HG02798 (cell line): ENCODE measurements around the gene CX3CR1.
A peak's percentile ranks its signal among the peaks of the same experiment; 100 is the strongest.
"Not testable (repeated sequence)": the region's sequence is repeated elsewhere in the genome, so short reads cannot be mapped to it uniquely, and the experiment has no call there.

ENCODE experiments used
- ATAC-seq: cut with Tn5 transposase; IDR thresholded peaks from one replicate; pipeline ENCODE4 v1.9.1; 2021; ENCODE audit warnings: mild to moderate bottlenecking; ENCODE audit not compliant: unreplicated experiment, poor library complexity

CX3CR1 gene, protein sequence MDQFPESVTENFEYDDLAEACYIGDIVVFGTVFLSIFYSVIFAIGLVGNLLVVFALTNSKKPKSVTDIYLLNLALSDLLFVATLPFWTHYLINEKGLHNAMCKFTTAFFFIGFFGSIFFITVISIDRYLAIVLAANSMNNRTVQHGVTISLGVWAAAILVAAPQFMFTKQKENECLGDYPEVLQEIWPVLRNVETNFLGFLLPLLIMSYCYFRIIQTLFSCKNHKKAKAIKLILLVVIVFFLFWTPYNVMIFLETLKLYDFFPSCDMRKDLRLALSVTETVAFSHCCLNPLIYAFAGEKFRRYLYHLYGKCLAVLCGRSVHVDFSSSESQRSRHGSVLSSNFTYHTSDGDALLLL

DNA sequence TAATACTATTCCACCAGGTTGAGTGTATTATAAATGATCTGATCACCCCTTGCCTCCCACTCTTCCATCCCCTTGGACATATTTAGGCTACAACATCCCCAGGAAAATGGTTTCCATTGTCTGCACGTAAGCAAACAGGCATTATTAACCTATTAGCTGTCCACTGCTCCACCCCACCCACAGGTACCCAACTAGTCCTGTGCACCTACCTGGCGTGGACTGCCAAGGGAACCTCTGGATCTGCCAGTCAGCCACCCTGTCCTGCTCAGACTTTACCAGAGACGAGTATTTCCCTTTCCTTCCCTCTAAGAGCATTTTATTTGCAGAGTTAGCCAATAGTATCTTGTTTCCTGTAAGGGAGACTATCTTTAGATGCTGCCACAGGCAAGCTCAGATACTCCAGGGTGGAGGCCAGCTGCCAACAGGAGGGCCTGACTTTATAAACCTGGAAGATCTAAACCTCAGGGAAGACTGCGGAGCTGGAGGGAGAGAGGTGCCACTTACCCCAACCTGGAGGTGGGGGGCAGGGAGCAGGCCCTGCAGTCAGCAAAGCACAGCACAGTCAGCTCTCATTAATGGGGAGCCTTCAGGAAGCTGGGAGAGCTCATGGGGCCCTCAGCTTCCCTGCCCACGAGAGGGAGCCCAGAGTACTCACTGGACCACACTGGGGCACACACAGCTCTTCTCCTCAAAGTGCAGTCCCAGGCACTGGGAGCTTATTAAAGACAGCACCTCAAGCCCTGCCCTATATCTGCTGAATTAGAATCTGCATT, at the start of gene CX3CR1:
Gene CX3CR1 (minus strand): TSS at position 292 of the 773 bp plus-strand sequence. CDS start 13,527 bp downstream, outside the sequence.
- ATAC-seq: no peak

DNA sequence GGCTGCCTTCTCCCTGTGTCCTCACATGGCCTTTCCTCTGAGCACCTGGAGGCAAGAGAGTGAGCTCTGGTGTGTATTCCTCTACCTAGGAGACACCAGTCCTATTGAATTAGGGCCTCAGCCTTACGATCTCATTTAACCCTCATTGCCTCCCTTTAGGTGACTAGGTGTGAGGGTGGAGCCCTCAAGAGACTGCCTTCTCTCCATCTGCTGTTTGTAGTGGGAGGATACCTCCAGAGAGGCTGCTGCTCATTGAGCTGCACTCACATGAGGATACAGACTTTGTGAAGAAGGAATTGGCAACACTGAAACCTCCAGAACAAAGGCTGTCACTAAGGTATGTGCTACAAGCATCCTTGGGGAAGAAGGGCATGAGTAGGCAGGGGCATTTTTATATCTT, 49.7 kb upstream of the CX3CR1 start, which contains the start of gene CCR8:
Gene CCR8 (plus strand): TSS at position 217 of the 400 bp plus-strand sequence. CDS start 2,623 bp downstream, outside the sequence.
- no peak for ATAC-seq

DNA sequence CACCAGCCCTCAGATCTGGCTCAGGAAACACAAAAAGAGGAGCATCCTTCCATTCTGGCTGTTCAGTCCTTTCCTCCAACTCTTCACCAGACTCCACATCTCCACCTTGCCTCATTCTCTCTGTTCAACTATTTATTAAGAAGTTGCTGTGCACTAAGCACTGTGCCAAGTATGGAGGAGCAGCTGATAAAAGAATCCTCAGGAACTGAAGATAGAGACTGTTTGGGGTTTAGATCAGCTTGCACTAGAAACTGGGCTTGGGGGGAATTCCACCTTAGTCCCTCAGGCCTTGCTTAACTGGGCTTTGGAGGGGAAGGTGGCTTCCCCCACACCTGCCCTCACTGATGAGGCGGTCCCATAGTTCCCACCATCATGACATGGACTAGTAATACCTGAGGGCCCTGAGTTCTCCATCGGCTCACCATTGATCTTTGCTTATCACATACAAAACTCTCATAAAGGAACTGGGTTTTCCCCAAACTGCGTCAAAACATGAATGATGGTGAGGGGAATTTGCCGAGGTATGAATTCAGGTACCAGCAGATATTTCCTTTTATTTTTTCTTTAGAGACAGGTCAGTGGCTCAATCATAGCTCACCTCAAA, 48.0 kb upstream of the CX3CR1 start:
- ATAC-seq: peak; percentile 78

DNA sequence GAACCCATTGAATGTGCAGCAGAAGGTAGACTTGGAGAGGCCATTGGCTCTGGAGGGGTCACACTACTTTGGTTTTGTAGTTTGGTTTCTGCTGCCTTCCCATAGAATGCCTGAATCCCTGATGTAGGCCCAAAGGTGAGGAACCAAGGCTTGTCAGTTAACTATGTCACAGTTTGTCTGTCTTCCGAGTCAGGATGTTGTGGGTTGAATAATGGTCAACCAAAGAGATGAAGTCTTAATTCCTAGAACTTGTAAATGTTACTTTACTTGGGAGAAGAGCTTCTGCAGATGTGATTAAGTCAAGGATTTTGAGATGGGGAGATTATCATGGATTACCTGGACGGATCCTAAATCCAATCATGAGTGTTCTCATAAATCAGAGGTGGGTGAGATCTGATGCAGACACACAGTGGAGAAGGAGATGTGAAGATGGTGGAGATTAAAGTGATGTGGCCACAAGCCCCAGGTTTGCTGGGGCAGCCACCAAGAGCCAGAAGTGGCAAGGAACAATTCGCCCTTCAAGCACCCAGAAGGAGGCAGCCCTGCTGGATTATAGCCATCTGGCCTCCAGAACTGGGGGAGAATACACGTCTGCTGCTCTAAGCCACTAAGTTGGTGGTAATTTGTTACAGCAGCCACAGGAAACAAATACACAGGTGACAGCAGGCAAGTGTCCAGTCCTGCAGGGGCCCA, 47.4 kb upstream of the CX3CR1 start:
- peak; percentile 5 for ATAC-seq

DNA sequence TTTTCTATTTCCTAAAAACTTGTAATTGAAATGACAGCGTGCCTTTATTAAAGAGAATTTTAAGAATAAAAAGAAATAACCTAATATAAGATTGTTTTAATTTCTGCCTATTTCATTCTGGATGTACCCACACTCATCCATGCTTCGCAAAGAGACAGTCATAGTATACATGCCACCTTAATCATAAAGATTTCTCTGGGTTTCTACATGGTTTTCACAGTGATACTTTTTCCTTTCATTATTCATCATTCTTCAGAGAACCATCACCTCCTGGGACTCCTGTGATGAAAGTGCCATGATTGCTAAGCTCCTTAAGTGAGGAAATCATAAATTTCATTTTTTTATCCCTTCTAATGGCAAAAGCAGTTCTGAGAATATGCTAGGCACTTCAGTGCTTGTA, 45.4 kb upstream of the CX3CR1 start:
- no peak for ATAC-seq

DNA sequence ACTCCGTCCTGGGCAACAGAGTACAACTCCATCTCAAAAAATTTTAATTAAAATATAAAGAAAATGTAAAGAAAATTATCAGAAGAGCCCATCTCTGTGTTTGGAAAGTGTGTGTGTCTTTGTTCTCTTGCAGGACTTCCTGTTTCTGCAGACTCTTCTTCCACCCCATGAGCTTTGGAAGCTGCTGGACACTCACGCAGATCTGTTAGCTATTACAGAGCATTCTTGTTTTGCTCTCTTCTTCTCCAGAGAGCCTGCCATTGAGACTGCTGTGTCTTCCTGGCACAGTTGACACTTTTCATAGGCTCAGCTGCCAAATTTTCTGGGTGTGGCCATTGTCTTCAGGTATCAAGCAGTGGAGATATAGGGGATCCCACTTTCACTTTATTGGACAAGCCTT, 43.7 kb upstream of the CX3CR1 start:
- no peak for ATAC-seq

DNA sequence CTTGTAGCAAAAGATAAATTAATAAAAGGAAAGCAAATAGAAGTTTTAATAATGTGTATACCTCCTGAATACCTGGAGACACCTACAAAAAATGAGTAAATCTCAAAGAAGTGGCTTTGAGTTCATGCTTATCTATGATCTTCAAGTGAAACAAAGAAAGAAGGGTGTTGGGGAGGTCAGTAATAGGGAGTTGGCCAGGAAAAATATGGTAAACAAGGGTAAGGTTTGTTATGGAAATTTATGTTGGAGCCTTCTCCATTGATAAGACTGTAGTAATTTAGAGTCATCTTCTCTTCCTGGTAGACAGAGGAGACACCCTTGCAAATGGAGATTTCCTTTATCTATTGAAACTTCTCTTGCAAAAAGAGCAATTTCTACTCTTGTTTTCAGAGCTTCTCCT, 43.1 kb upstream of the CX3CR1 start:
- ATAC-seq: no peak

DNA sequence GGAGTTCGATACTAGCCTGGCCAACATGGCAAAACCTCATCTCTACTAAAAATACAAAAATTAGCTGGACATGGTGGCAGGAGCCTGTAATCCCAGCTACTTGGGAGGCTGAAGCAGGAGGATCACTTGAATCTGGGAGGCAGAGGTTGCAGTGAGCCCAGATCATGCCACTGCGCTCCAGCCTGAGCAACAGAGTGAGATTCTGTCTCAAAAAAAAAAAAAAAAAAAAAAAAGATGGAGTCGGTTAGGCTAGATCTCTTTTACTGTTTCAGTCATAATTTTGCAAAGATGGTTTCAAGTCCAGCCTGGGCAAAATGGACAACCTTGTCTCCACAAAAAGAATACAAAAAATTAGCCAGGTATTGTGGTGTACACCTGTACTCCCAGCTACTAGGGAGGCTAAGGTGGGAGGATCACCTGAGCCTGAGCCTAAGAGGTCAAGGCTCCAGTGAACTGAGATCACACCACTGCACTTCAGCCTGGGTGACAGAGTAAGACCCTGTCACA, 42.4 kb upstream of the CX3CR1 start:
- not testable (repeated sequence) for ATAC-seq

DNA sequence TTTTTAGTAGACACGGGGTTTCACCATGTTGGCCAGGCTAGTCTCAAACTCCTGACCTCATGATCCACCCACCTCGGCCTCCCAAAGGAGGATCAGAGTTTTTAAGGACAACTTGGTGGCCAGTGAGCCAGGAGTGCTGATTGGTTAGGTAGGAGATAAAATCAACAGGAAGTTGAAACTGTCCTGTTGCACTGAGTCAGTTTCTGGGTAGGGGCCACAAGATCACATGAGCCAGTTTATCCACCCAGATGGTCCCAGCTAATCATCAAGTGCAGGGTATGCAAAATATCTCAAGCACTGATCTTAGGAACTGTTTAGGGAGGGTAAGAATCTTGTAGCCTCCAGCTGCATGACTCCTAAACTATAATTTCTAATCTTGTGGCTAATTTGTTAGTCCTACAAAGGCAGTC, 41.7 kb upstream of the CX3CR1 start:
- not testable (repeated sequence) for ATAC-seq

DNA sequence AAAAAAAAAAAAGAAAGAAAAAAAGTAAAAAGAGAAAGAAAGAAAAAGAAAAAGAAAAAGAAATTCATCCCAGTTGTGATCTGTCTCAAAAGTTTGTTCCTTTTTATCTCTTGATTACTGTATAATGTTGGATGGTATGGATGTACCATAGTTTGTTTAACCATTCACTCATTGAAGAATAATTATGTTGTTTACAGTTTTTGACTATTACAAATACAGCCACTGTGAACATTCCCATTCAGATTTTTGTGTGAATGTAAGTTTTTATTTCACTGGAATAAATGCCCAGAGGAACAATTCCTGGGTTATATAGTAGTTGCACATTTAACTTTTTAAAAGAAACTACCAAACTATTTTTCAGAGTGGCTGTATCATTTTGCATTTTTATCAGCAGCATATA, 39.4 kb upstream of the CX3CR1 start:
- no peak for ATAC-seq

DNA sequence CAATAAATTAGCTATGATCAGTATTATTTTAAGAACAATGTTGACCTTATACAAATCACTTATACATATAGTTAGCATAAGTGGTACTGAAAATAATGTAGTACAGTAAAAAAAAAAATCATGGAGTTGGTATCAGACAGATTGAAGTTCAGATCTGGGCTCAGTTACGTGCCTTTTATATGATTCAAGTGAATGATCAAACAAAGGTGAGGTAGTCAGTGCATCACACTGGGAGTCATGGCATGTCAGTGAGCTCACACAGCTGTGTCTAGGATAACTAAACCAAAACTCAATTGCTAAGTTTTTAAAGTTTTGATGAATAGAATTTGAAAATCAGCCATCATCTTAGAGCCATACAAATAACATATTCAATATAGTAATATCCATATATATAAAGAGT, 38.5 kb upstream of the CX3CR1 start:
- ATAC-seq: no peak

DNA sequence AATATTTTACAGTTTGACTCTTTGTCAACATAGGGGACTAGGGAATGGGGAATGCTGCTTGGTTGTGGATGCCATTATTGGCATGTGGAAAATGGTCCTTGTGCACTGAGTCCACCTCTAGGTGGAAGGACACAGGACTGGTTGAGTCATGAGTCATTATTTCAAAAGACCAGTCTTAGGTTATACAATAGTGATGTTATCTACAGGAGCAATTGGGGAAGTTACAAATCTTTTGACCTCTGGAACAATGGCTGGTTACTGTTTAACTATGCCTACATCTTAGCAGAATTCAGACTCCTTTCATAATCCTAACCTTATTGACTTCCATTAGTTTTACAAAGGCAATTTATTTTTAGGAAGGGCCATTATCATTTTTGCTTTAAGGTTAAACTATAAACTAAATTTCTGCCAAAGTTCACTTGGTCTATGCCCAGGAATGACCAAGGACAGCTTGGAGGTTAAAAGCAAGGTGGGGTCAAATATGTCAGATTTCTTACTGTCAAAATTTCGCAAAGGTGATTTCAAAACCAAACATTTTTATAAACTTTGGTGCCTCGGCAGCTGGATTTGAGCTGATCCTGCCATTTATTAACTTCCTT, 37.8 kb upstream of the CX3CR1 start:
- no peak for ATAC-seq

DNA sequence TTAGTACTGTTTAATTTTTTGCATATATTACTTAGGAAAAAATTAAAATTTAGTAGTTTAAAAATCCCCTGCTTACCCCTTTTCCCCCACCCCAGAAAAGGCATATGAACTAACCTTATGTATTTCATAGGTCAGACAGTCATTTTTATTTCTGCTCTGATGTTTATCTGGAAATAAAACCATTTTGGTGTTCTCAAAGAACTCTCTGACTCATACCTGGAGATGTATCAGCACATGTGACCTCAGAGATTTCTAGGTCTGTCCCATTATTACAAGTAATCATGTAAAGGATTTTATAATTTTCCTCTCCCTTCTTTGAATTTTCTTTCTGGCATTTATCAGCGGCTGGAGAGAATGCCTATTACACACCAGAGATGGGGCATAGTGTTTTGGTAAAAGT, 35.6 kb upstream of the CX3CR1 start:
- ATAC-seq: no peak

DNA sequence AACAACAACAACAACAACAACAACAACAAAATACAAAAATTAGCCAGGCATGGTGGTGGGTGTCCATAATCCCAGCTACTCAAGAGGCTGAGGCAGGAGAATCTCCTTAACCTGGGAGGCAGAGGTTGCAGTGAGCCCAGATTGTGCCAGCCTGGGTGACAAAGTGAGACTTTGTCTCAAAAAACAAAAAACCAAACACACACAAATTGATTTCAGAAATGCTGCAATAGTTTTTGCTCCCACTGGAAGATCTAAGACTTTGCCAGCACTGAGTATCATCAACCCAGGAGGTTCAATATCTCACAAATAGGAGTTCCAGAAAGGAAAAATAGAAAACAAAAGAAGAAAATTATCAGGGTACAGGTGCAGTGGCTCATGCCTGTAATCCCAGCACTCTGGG, 33.5 kb upstream of the CX3CR1 start:
- ATAC-seq: no peak

DNA sequence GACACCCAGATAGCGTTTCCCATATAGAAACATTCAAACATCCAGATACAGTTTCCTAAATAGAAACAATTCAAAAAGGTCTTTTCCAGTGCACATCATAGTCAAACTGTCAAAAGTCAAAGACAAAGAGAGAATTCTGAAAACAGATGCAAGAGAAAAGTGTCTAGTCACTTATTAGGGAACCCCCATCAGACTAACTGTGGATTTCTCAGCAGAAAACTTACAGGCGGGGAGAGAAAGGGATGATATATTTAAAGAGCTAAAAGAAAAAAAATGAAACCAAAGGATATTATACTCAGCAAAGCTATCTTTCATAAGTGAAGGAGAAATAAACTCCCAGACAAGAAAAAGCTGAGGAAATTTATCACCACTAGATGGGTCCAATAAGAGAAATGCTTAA, 22.3 kb upstream of the CX3CR1 start:
- ATAC-seq: no peak

DNA sequence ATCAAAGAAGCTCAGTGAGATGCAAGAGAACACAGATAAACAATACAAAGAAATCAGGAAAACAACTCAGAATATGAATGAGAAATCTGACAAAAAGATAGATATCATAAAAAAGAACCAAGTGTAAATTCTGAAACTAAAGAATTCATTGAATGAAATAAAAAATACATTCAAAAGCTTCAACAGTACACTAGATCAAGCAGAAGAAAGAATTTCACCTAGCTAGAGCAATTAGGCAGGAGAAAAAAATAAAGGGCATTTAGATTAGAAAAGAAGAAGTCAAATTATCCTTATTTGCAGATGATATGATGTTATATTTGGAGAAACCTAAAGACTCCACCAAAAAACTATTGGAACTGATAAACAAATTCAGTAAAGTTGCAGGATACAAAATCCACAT, 19.4 kb upstream of the CX3CR1 start:
- no peak for ATAC-seq

DNA sequence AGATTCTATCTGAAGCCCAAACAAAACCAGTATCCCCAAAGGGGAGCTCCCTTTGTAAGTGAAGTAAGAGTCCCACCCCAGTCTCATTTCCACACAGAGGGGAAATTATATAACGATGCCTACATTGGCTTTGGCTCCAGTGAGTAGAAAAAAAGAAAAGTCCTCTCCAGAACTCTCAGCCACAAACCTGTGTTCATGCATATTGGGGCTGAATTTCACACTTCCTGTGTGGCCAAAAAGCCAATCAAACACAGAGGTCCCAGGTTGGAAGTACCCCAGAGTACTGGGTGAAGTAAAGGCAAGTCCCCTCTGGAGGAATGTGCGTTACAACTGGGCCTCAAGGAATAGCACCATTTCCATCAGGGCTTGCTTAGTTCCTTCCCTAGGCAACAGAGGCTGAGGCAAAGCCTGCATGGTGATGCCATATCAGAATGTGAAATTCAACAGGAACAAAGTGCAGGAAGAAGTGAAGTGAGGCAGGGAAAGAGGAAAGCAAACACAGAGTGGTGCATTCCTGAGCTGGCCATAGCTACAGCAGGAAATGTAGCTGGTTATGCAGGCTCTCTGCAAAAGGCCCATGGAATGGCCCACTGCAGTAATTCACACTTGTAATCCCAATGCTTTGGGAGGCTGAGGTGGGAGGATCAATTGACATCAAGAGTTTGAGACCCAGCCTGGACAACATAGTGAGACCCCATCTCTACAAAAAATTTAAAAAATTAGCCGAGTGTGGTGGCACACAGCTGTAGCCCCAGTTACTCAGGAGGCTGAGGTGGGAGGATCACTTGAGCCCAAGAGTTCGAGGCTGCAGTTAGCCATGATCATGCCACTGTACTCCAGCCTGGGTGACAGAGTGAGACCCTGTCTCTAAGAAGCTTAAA, 16.6 kb upstream of the CX3CR1 start:
- ATAC-seq: no peak

DNA sequence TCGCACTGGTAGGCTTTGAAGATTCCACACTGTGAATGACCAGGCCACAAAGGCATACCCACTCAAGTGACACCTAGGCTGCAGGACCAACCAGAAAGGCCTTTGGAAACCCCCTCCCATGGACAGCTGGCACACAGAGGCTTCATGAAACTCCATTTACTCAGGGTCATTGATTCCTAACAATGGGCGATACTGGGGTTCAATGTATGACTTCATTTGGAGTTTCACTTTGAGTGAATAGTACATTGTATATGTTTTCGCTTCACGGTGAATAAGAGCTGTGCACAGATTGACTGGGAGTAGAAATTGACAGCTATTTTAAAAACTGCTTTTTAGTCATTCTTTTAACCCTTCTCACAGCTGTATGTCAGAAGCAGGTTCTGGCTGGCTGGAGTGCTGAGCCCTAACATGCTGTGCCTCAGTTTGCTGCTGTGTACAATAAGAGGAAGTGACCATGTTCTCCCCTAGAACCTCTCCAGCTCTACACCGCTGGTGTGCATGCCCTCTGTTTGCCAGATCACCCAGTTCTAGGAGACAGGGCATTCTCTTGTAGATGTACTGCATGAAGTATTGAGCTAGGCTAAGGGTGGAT, 15.4 kb upstream of the CX3CR1 start:
- ATAC-seq: peak; percentile 84
